Stimulated activated CD4-positive, alpha-beta T cell treated with anti-CD3 and anti-CD28 coated beads, Interleukin-4, amount 100 ng/mL, for 1 hour (primary cell): ENCODE data around the gene KIAA0513.

Experiments used
- DNase-seq: peaks from one replicate; pipeline ENCODE4 v3.0.0-alpha.2; 2020

The KIAA0513 gene

DNA sequence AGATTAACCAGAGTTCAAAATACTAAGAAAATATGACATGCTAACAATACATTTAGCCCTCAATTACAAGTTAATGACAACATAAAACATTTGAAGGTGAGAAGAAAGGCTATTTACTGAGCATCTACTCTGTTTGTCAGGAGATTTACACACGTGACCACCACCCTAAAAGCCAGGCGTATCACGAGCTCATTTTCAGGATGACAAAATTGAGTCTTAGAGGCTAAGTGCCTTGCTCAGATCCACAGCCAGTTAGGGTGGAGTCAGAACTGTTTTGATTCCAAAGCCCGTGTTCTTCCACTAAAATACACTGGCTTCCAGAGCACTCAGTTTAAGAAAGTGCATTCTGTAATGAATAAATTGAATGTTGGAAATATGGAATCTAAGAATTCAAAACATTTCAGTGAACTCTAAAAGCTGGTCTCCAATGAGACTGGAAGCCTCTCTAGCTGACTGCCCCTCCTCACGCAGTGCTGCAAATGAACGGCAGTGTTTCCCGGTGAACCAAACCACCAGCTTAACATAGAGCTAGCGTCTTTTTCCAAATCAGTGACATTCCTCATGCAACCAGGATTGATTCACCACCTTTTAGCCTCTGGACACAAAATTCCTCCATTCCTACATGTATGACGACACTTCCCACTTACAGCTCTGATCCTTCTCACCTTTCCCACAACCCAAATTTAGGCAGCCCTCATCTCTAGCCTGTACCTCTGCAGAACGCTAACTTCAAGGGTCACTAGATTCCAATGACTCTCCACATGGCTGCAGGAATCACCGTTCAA lies 22.1 kb upstream of the KIAA0513 start:
- DNase-seq, result no peak

DNA sequence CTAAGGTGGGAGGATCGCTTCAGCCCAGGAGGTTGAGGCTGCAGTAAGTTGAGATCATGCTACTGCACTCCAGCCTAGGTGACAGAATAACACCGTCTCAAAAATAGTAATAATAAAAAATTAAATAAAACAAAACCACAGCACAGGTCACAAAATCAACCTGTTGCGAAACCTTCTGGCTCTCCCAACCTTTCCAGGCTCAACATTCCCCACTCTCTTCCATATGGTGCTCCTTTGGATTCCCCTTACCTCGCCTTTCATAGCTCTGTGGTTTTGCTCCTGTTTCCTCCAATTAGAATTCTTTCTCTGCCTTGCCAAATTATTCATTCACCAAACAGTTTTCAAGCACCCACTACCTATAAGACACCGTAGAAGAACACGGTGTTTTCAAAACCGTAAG lies 21.0 kb upstream of the KIAA0513 start:
- DNase-seq, result no peak

DNA sequence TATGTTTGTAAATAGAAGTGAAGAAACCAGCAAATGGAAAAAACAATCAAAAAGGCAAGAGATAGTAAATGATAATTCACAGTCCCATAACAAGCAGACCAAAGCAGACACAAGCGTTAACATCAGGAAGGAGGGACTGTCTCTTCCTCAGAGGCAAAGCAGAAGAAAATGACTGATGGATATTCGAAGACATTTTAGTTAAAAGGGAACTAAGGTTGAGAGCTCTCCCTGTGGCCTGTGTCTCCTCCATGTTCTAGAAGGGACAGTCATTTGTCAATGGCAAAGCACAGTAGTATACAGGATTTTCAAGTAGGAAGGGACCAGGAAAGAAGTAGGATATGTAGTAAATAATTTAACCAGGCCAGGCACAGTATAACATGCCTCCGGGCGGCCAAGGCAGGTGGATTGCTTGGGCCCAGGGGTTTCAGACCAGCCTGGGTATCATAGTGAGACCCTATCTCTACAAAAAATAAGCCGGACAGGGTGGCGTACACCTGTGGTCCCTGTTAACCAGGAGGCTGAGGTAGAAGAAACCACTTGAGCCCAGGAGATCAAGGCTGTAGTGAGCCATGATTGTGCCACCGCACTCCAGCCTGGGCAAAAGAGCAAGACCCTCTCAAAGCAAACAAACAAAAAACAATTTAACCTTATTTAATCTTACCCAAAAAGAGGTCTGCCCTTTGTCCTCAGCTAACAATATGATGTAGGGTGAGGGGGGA lies 19.9 kb upstream of the KIAA0513 start:
- no peak for DNase-seq

DNA sequence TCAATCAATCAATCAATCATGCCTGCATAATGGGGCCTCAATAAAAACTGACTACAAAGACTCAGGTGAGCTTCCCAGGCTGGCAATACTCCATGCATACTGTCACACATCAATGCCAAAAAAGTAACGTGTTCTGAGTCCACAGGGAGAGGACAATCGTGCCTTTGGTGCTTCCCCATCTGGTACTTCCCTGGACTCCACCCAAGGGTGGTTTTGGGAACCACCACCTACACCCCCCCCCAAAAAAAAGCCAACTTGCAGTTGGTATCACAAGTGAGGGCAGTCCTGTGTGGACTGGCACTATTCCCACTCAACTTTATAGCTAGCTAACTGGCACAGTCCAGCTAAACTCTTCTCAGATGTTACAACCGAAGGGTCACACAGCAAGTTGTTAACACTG lies 19.3 kb upstream of the KIAA0513 start:
- no peak for DNase-seq

GRCh38 chr16:85010446-85010930 lies 17.1 kb upstream of the KIAA0513 start:
- no peak for DNase-seq

GRCh38 chr16:85010931-85011845 lies 16.4 kb upstream of the KIAA0513 start, which contains the start of gene ZDHHC7:
TSS of gene ZDHHC7 (minus strand) at chr16:85011535. CDS start at chr16:84990618, 20,917 bp downstream.
- DNase-seq, result peak; percentile 87

GRCh38 chr16:85011846-85012284 lies 15.7 kb upstream of the KIAA0513 start:
- no peak for DNase-seq

DNA sequence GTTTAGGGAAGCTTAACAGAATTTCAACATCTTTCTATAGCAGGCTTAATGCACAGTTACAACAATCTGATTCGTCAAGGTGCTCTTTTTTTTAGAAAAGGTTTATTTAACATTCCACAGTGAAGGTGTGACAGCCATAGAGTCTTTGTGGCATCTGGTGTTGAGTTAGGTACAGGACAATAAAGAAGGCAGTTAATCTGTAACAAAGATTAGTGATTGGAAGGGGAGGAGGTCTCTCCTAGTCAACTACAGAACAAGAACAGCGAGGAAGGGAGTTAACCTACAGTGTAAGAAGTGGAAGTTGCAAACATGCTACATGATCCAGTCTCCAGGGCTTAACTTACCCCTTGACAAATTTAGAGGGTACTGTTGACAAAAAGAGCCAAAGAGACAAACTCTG lies 13.3 kb upstream of the KIAA0513 start:
- no peak for DNase-seq

DNA sequence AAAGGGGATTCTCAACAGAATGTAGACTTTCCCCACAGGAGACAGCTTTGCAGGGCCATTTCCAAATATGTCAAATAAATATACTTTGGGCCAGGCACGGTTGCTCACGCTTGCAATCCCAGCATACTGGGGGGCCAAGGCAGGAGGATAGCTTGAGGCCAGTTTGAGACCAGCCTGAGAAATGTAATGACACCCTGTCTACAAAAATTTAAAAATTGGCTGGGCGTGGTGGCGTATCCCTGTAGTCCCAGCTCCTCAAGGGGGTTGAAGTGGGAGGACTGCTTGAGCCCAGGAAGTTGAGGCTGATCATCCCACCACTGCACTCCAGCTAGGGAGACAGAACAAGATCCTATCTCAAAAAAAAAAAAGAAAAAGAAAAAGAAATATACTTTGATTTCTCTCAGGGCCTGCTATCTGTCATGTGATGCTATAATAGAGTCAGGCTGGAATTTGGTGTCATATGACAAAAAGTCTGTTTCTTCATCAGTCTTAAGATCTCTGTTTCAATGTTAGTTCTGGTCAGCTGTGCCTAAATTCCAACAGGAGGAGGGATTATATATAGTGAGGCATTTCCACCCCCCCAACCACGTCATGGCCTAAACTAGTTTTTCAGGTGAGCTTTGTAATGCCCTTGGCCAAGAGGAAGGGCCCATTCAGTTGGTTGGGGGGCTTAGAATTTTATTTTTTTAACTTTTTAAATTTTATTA lies 12.0 kb upstream of the KIAA0513 start:
- DNase-seq, result no peak

- no peak for DNase-seq
Observed at GRCh38 chr16:85017151-85017550, 10.4 kb upstream of the KIAA0513 start.

DNA sequence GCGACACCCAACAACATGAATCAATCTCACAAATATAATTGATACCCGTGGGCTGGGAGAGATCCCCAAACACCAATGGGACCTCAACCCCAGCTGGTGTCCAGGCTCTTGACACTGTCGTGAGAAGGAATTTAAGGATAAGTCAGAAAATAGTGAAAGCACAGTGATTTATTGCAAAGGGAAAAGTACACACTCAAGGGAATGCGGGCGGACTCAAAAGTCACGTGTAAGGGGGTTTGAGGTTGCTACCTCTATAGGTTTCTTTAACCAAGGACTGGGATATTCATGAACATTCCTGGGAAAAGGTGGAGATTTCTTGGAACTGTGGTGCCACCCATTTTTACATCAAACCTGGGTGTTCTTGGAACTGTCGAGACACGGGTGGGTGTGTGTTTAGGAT lies 10.0 kb upstream of the KIAA0513 start:
- DNase-seq, result no peak

- no peak for DNase-seq
Observed at GRCh38 chr16:85018529-85019236, 8.9 kb upstream of the KIAA0513 start.

DNA sequence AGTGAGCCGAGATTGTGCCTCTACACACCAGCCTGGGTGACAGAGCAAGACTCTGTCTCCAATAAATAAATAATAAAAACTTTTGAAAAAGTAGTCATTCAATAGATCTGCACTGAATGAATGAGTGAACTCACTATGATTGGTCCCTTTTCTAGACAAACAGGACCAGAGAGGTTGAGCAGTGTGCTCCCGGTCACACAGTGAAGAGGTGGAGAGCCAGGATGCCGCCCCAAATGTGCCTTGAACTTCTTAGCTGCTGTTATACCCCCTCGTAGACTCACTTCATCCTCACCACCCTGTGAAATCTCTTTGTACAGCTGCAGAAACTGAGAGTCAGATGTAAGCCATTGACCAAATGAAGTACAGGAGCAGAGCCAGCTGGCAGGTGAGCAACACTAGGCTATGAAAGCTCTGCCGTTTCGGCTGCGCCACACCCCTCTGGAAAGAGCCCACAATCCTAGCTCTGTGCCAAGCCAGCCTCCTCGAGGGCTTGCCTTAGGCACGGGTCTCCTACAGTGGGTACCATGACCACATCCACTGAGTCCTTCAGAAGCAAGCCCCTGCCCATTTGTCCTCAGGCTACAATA lies 7.8 kb upstream of the KIAA0513 start:
- no peak for DNase-seq

DNA sequence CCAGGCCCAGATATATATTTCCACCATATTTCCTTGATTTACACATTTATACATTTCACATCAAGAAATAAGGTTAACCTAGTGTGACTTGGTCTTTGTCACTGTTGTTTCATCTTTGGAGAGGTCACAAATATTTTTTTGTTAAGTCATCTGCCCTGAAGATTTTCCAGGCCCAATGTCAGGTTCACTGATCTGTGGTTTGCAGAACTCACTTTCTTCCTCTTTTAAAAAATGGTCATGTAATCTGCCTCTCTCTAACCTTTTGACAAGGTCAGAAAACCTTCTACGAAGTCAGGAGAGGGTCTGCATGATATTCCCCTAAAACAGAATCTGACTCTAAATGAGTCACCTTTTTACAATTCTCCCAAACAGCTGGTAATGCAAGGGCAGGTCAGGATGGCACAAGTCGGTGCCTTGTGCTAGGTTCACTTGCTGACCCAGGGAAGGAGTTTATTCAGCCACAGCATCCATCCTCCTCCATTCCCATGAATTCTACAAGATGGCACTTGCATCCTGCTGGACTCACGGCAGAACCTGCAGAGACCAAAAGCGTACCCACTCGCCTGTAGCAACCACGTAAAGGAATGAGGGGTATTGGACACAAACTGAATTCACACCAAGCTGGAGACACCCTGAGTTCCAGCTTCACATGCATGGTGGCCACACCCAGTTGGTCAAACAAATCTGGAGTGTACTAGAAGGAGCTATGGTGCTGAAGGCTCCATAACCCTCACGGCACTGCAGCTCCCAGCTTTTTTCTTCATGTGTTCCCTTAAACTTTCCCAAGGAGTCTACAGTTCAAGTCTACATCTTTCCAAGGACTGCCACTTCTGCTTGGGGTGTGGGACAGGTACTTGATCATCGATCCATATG lies 1.6 kb upstream of the KIAA0513 start:
- DNase-seq, result no peak

DNA sequence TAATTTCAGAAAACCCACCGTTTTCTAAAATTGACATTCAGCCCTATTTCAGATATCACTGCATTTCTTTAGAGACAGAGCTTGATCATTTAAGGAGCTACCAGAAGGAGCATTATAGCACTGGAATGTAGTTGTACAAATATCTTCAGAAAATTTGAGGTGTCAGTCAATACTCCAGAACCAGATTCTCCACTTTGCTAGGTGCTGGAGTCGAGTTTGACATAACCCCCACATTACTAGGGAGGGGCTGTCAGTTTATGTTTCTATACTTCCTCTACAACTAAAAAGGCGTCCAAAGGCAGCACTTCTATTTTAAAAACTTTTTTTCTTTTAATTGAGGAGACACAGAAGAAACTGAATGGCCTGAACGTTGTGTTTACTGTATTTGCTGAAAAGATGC lies 892 bp upstream of the KIAA0513 start:
- DNase-seq, result no peak

GRCh38 chr16:85027958-85028684 lies 526 bp downstream of the KIAA0513 start:
- DNase-seq, result peak; percentile 17

GRCh38 chr16:85028685-85029407 lies 1.3 kb downstream of the KIAA0513 start:
- peak; percentile 76 for DNase-seq

DNA sequence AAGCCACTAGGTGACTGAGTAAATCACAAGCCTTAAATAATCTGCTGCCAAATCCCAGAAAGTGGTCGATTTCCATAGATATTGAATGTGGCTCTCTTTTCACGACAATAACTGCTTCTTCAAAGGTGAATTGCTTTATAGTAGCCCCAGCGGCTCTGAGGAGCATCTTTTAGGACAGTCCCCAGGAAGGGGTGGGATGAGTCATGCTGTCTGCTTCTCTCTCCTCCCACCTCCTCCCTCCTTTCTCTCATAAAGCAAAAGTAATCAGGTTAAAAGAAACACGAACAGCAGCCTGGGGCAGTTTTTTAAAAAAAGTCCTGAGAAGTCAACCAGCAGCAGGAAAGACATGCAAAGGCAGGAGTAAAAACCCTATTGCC lies 1.8 kb downstream of the KIAA0513 start:
- DNase-seq, result peak; percentile 54

DNA sequence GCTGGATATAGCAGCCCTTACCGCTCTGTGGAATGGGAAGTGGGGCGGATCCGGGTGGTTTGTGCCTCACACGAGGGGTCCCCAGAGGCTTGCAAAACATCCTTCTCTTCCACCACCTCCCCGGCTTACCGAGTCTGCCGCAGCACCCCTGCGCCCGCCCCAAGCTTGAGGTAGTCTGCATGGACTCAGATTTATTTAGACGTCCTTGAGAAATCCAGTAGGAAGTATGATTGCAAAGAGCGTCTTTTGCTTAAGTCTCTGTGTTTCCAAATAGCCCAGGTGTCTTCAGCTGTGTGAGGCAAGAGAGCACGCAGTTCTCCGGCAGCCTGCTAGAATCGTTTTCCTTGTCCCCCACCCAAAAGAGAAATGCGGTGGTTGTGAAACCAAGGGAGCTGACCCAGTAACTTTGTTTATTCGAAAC lies 2.4 kb downstream of the KIAA0513 start:
- no peak for DNase-seq
